ENCODE results near the gene METTL25B.

DNA sequence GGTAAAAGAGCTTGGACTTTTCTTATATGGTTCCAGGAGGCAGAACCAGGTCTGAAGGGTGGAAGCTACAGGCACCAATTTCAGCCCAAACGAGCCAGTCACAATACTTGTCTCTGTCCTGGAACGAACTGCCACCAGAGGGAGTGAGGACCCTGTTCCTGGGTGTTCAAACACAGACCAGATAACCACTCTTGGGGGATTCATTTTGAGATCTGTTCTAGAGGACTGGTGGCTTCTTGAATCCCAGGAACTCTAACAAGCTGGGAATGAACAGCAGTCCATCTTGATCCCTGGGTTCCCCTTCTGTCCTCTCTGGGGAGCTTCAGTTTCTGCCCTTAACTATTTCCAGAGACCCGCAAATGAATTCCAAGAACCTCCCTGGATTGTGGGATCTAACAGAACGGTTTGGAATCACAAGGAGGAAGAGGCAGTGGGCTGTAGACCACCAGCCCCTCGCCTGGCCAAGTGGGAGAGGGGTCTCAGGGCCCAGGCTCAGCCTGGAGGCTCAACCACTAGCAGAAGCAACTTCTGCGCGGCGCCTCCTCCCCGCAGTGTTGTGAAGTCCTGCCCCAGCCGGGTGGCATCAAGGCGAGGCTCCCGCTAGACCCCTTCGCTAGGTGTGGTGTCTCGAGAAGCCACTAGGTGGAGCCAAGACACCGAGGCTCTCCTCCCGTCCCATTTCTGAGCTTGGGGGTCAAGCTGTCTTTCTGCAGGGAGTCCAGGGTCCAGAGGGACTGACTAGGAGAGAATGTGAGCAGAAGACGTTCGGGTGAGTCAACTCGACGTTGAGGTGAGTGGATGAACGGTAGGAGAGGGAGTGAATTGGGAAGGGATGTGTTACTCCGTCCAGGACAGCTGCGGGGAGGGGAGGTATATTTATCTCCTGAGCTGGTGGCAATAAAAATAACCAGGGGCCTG lies 39.0 kb upstream of the METTL25B start:
- no peak for TF ChIP-seq POLR2AphosphoS5 (IDR thresholded peaks at IDR 0.05; ENCODE audit: low read depth, low read length)
- TF ChIP-seq TAF1 (IDR thresholded peaks at IDR 0.05; ENCODE audit: low read depth, low read length): no peak
- no peak for TF ChIP-seq POLR2A (IDR thresholded peaks at IDR 0.05; ENCODE audit: low read depth, low read length)
- TF ChIP-seq PAX5 (IDR thresholded peaks at IDR 0.05; ENCODE audit: insufficient read depth, low read length, severe bottlenecking): no peak
